Caco-2 (cell line): ENCODE results near the gene PVR. TPM values are rescaled to one million over a fixed set of nuclear protein-coding genes. Genes with fewer than 3 reads are reported as not detected.
A peak's percentile ranks its signal among the peaks of the same experiment; 100 is the strongest.
"Not testable (repeated sequence)": the region's sequence is repeated elsewhere in the genome, so short reads cannot be mapped to it uniquely, and the experiment has no call there.

Source experiments
- BruUV-seq: library from RNA; stranded (reverse); fragments of 400-500 nt; replicated peaks from 2 replicates; lab custom pipeline; 2021; lab: Mats Ljungman, UMichigan
- CTCF ChIA-PET: fragments of 300-600 bp; sonication (Branson Sonifier 250); formaldehyde crosslinking; loops from one replicate; lab custom pipeline; 2022; ENCODE audit warnings: antibody characterized with exemption; lab: Charles Lee
- POLR2A ChIA-PET: fragments of 300-600 bp; sonication (Branson Sonifier 250); formaldehyde crosslinking; loops from one replicate; lab custom pipeline; 2022; ENCODE audit warnings: antibody characterized with exemption; lab: Charles Lee
- DNase-seq, 2 experiments: peaks; one replicate each; pipeline versions ENCODE4 v3.0.0 to v3.0.0-alpha.2; 2020 to 2022
- H3K27me3 ChIP-seq: replicated peaks from 2 replicates; pipeline ENCODE4 v1.6.0; 2011; ENCODE audit warnings: low read length; ENCODE audit not compliant: control insufficient read depth, insufficient read depth
- H3K36me3 ChIP-seq: 2 replicates; pipeline ENCODE4 v1.5.1; 2011; ENCODE audit warnings: low read length; ENCODE audit not compliant: control insufficient read depth, insufficient read depth
- H3K4me1 ChIP-seq: fragments of 250-450 bp; sonication (Bioruptor Pico); 2 replicates; pipeline ENCODE4 v1.5.1; 2020; ENCODE audit warnings: mild to moderate bottlenecking
- H3K4me3 ChIP-seq: 2 replicates; pipeline ENCODE4 v1.5.1; 2011; ENCODE audit warnings: low read depth, mild to moderate bottlenecking, control low read depth, low read length
- H3K9me3 ChIP-seq: fragments of 250-450 bp; sonication (Bioruptor Pico); 2 replicates; pipeline ENCODE4 v1.5.1; 2020; ENCODE audit warnings: mild to moderate bottlenecking, moderate library complexity
- H3K27ac Mint-ChIP-seq: one replicate; pipeline ENCODE4 v1.8.0; 2022; ENCODE audit warnings: mixed read lengths; ENCODE audit not compliant: unreplicated experiment
- H3K27me3 Mint-ChIP-seq: one replicate; pipeline ENCODE4 v1.8.0; 2022; ENCODE audit warnings: mixed read lengths; ENCODE audit not compliant: insufficient read depth, unreplicated experiment
- H3K36me3 Mint-ChIP-seq: one replicate; pipeline ENCODE4 v1.8.0; 2022; ENCODE audit warnings: mild to moderate bottlenecking, mixed read lengths; ENCODE audit not compliant: insufficient read depth, unreplicated experiment
- H3K4me1 Mint-ChIP-seq: one replicate; pipeline ENCODE4 v1.8.0; 2022; ENCODE audit warnings: low read depth, mixed read lengths; ENCODE audit not compliant: unreplicated experiment
- H3K4me3 Mint-ChIP-seq: one replicate; pipeline ENCODE4 v1.8.0; 2022; ENCODE audit warnings: mild to moderate bottlenecking, moderate library complexity, mixed read lengths; ENCODE audit not compliant: unreplicated experiment
- H3K9me3 Mint-ChIP-seq: one replicate; pipeline ENCODE4 v1.8.0; 2022; ENCODE audit warnings: mixed read lengths; ENCODE audit not compliant: unreplicated experiment
- CTCF ChIP-seq, 2 experiments: fragments of 200-600 bp in 1 of 2; IDR thresholded peaks; 1 replicate in 1 of 2; 2 replicates in 1 of 2; pipeline versions ENCODE4 v1.5.1 to v1.8.0; 2011 to 2022; ENCODE audit warnings: antibody characterized with exemption in 1 of 2, control low read depth in 1 of 2, inconsistent platforms in 1 of 2, low read depth in 1 of 2, low read length in 1 of 2, mild to moderate bottlenecking in 1 of 2, moderate library complexity in 1 of 2; ENCODE audit not compliant: insufficient read depth in 1 of 2, severe bottlenecking in 1 of 2, unreplicated experiment in 1 of 2
- intact Hi-C: fragments of 100-400 bp; cut with micrococcal nuclease; formaldehyde crosslinking; loops from one replicate; pipeline ENCODE4 v1.10.0; 2022; ENCODE audit not compliant: unreplicated experiment
- total RNA-seq: library from RNA; stranded (reverse); gene quantifications from 2 replicates; pipeline ENCODE4 v1.2.3, GENCODE V29; 2022

The PVR gene
- total RNA-seq, 1 experiment from 2014 or later, result 86.5 TPM

DNA sequence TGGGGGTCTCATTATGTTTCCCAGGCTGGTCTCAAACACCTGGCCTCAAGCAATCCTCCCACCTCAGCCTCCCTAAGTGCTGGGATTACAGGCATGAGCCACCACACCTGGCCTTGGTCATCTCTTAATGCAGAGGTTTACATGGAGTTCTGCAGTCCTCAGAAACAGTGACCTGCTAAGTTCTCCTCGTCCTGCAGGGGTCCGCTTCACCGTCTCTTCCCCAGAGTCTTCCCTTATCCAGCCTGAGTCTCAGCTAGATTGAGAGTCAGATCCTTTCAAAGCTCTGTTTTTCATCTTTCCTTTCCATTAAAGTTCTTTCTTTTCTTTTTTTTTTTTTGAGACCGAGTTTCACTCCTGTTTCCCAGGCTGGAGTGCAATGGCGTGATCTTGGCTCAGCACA lies 33.2 kb upstream of the PVR start:
- peaks cover 52% of the 10 kb centered on the region for H3K4me1 ChIP-seq
- not testable (repeated sequence) for H3K9me3 ChIP-seq, H3K4me3 ChIP-seq, H3K27me3 Mint-ChIP-seq, H3K9me3 Mint-ChIP-seq, H3K36me3 Mint-ChIP-seq, H3K36me3 ChIP-seq, BruUV-seq, H3K4me3 Mint-ChIP-seq, H3K27me3 ChIP-seq
- intact Hi-C loops, result loop anchor here (1.0 to 5.0 kb wide), 2 partner anchors 33 to 47 kb away; no protein-coding TSS in a partner anchor
- peak overlapping the region; percentile 78 for H3K27ac Mint-ChIP-seq
- DNase-seq, result peak; percentile 68 to 69
- CTCF ChIA-PET, result interaction anchor here (0.5 to 1.8 kb wide), 15 partner anchors 8 to 305 kb away, joined by 3 to 16 read pairs (median 5); partner anchors contain the start of gene PVR
- TF ChIP-seq CTCF (IDR thresholded peaks at IDR 0.05; ENCODE audit: insufficient read depth in 1 of 2, low read depth in 1 of 2, low read length in 1 of 2, severe bottlenecking in 1 of 2, unreplicated experiment in 1 of 2), result peak; percentile 32 to 52
- peaks cover 41% of the 10 kb centered on the region for H3K4me1 Mint-ChIP-seq
- POLR2A ChIA-PET, result interaction anchor here (0.6 to 1.3 kb wide), 2 partner anchors 22 to 47 kb away, joined by 3 to 4 read pairs; no protein-coding TSS in a partner anchor

DNA sequence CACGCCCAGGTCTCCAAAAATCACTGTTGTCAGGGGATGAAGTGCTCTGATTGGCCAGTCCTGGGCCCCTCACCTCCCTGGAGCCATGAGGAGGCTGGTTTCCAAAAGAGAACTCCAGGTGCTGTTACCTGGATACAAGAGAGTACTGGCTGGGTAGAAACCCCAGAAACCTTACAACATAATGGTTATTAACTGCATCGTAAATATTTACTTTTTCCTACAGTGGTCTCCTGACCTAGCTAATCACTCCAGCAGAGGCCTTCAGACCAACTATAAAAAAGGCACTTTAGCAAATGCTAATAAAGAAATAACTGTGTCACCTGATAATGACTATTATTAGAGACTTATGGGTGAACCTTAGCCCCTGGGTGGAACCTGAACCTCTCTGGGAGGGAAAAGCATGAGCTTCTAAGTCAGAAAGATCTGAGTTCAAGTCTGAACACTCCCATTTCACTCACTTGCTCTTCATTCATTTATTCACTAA lies 31.9 kb upstream of the PVR start:
- Mint-ChIP-seq H3K4me3 (no peak overlapping the region), H3K36me3 (no peaks in the 10 kb centered on the region), H3K27me3 (no peaks in the 10 kb centered on the region), H3K27ac (peak overlapping the region; percentile 78), H3K9me3 (no peaks in the 10 kb centered on the region), H3K4me1 (peaks cover 39% of the 10 kb centered on the region)
- H3K27me3 ChIP-seq, result no peaks in the 10 kb centered on the region
- BruUV-seq, result no TSS peak
- no peak overlapping the region for H3K4me3 ChIP-seq
- H3K36me3 ChIP-seq, result no peaks in the 10 kb centered on the region
- ChIA-PET POLR2A (no interaction called here), CTCF (interaction anchor here (1.0 to 2.0 kb wide), 4 partner anchors 24 to 159 kb away, joined by 5 to 7 read pairs (median 6); no protein-coding TSS in a partner anchor)
- DNase-seq, result peak; percentile 85 to 86
- H3K9me3 ChIP-seq, result no peaks in the 10 kb centered on the region
- peaks cover 57% of the 10 kb centered on the region for H3K4me1 ChIP-seq
- TF ChIP-seq CTCF (IDR thresholded peaks at IDR 0.05; ENCODE audit: insufficient read depth in 1 of 2, low read depth in 1 of 2, low read length in 1 of 2, severe bottlenecking in 1 of 2, unreplicated experiment in 1 of 2), result no peak
- intact Hi-C loops, result loop anchor here (1.0 to 5.0 kb wide), 3 partner anchors 15 to 35 kb away; no protein-coding TSS in a partner anchor

GRCh38 chr19:44613295-44614178 lies 30.2 kb upstream of the PVR start, which contains the start of gene IGSF23:
TSS of gene IGSF23 (plus strand) at chr19:44613563. CDS start at chr19:44613646, 83 bp downstream.
- peak within 1 kb of the TSS; percentile 78 for H3K27ac Mint-ChIP-seq
- peak within 1 kb of the TSS; percentile 50 for H3K4me3 Mint-ChIP-seq
- H3K36me3 ChIP-seq, result peaks cover 2% of the 10 kb centered on the region; the same call in 1 of the 2 replicates
- BruUV-seq, result TSS peak; percentile 68
- H3K4me1 ChIP-seq, result peaks cover 62% of the 10 kb centered on the region
- TF ChIP-seq CTCF (IDR thresholded peaks at IDR 0.05; ENCODE audit: insufficient read depth in 1 of 2, low read depth in 1 of 2, low read length in 1 of 2, severe bottlenecking in 1 of 2, unreplicated experiment in 1 of 2), result no peak
- peaks cover 26% of the 10 kb centered on the region for H3K4me1 Mint-ChIP-seq
- no peaks in the 10 kb centered on the region for H3K9me3 ChIP-seq
- ChIA-PET POLR2A (no interaction called here), CTCF (interaction anchor here (0.5 to 2.0 kb wide), 3 partner anchors 13 to 44 kb away, joined by 5 to 7 read pairs (median 6); no protein-coding TSS in a partner anchor)
- no peaks in the 10 kb centered on the region for H3K27me3 Mint-ChIP-seq
- H3K27me3 ChIP-seq, result no peaks in the 10 kb centered on the region
- H3K4me3 ChIP-seq, result no peak within 1 kb of the TSS
- H3K9me3 Mint-ChIP-seq, result no peaks in the 10 kb centered on the region
- DNase-seq, result peak; percentile 71 to 81
- intact Hi-C loops, result loop anchor here (1.0 to 5.0 kb wide), 3 partner anchors 17 to 36 kb away; no protein-coding TSS in a partner anchor
- no peaks in the 10 kb centered on the region for H3K36me3 Mint-ChIP-seq
